ENCODE results near the gene CCDC9B. TPM values are rescaled to one million over a fixed set of nuclear protein-coding genes. Genes with fewer than 3 reads are reported as not detected.
A peak's percentile ranks its signal among the peaks of the same experiment; 100 is the strongest.

Gene CCDC9B
- total RNA-seq, 3 donors from 2014 or later = 34.9 to 204 (median 37.2) TPM

GRCh38 chr15:40325700-40326099 is 15.0 kb downstream of the CCDC9B start:
- Histone ChIP-seq H3K36me3 (ENCODE audit: low read depth) (no peaks in the 10 kb centered on the region), H3K4me1 (ENCODE audit: low read depth) (peaks cover 16% of the 10 kb centered on the region)

GRCh38 chr15:40325188-40325587 is 15.6 kb downstream of the CCDC9B start:
- H3K4me3 ChIP-seq = no peak overlapping the region
- no peak for TF ChIP-seq CTCF (IDR thresholded peaks at IDR 0.05)
- intact Hi-C loops (cut with DNase I, micrococcal nuclease) = no loop called here
- no peaks in the 10 kb centered on the region for H3K9me3 ChIP-seq
- H3K4me1 ChIP-seq (ENCODE audit: low read depth) = peaks cover 16% of the 10 kb centered on the region
- DNase-seq (no peak), ATAC-seq (no peak)
- no peaks in the 10 kb centered on the region for H3K36me3 ChIP-seq (ENCODE audit: low read depth)

More at GRCh38 chr15:40325700-40326099, 15.0 kb downstream of the CCDC9B start:
- Histone ChIP-seq H3K4me3 (no peak overlapping the region), H3K9me3 (no peaks in the 10 kb centered on the region)
- ATAC-seq = no peak
- intact Hi-C loops (cut with DNase I, micrococcal nuclease) = no loop called here
- no peak for TF ChIP-seq CTCF (IDR thresholded peaks at IDR 0.05)
- no peak for DNase-seq

GRCh38 chr15:40323953-40324937 is 16.5 kb downstream of the CCDC9B start:
- peak overlapping the region; percentile 72 for H3K4me3 ChIP-seq
- H3K36me3 ChIP-seq (ENCODE audit: low read depth) = no peaks in the 10 kb centered on the region
- H3K9me3 ChIP-seq = no peaks in the 10 kb centered on the region
- ATAC-seq = no peak
- intact Hi-C loops (cut with DNase I, micrococcal nuclease) = no loop called here
- DNase-seq = peak in 2 of 3 donors; percentile 64 to 67
- H3K4me1 ChIP-seq (ENCODE audit: low read depth) = peaks cover 16% of the 10 kb centered on the region
- TF ChIP-seq CTCF (IDR thresholded peaks at IDR 0.05) = no peak

- TF ChIP-seq CTCF (IDR thresholded peaks at IDR 0.05) = peak; percentile 73
- no peaks in the 10 kb centered on the region for H3K36me3 ChIP-seq (ENCODE audit: low read depth)
- peak; percentile 91 to 94 (median 94) for DNase-seq
- ATAC-seq = peak; percentile 94
- H3K9me3 ChIP-seq = no peaks in the 10 kb centered on the region
- intact Hi-C loops (cut with DNase I, micrococcal nuclease) = no loop called here
- H3K4me3 ChIP-seq = peak within 1 kb of the TSS; percentile 72
- H3K4me1 ChIP-seq (ENCODE audit: low read depth) = peaks cover 16% of the 10 kb centered on the region
Observed at GRCh38 chr15:40323239-40323952, 17.3 kb downstream of the CCDC9B start, which contains the start of gene INAFM2. TSS of gene INAFM2 (plus strand) at chr15:40323692. CDS start at chr15:40324056, 364 bp downstream.

GRCh38 chr15:40322531-40323238 is 18.1 kb downstream of the CCDC9B start:
- H3K36me3 ChIP-seq (ENCODE audit: low read depth) = no peaks in the 10 kb centered on the region
- no peak for ATAC-seq
- peaks cover 16% of the 10 kb centered on the region for H3K4me1 ChIP-seq (ENCODE audit: low read depth)
- H3K4me3 ChIP-seq = no peak overlapping the region
- peak in 1 of 3 donors; percentile 74 for DNase-seq
- no peaks in the 10 kb centered on the region for H3K9me3 ChIP-seq
- intact Hi-C loops (cut with DNase I, micrococcal nuclease) = no loop called here
- no peak for TF ChIP-seq CTCF (IDR thresholded peaks at IDR 0.05)

Measured in mucosa of descending colon (tissue), 3 donors.